ENCODE results near the gene CELF6.

The CELF6 gene

DNA sequence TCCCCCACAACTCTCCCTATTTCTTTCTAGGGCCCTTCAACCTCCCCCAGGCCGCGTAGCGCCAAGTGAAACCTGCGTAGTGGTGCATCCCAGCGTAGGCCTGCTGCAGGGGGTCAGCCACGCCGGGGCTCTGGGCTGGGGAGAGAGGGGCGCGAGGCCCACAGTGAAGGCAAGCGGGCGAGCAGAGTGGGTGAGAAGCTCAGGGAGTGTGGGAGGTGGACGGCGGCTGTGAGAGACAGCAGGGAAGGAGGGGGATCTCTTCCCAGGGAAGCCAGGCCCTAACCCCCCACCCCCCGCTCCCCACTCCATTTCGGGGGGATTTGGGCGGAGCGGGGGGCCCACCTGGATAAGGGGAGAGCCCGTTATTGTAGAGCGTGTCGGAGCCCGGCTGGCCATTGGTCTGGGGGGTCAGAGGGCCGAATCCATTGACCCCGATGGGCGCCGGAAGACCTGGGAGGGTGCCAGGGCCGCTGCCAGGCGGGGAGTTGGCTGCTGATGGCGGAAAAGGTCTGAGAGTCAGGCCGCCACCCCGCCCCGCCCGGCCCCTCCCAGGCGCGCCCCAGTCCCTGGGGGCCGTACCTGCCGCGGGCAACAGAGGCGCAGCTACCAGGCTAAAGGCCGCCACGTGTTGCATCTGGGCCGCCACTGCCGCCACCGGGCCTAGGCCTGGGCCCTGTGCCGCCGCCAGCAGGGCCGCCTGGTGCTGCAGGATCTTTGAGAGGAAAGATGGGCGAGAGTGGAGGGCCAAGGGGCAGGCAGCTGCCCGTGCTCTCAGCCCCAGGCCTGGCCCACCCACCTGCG lies 31.0 kb downstream of the CELF6 start:
- TF ChIP-seq ESRRG (CRISPR knock-in tag; IDR thresholded peaks at IDR 0.05) = no peak
- TF ChIP-seq, protein P1, sequence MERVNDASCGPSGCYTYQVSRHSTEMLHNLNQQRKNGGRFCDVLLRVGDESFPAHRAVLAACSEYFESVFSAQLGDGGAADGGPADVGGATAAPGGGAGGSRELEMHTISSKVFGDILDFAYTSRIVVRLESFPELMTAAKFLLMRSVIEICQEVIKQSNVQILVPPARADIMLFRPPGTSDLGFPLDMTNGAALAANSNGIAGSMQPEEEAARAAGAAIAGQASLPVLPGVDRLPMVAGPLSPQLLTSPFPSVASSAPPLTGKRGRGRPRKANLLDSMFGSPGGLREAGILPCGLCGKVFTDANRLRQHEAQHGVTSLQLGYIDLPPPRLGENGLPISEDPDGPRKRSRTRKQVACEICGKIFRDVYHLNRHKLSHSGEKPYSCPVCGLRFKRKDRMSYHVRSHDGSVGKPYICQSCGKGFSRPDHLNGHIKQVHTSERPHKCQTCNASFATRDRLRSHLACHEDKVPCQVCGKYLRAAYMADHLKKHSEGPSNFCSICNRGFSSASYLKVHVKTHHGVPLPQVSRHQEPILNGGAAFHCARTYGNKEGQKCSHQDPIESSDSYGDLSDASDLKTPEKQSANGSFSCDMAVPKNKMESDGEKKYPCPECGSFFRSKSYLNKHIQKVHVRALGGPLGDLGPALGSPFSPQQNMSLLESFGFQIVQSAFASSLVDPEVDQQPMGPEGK (CRISPR knock-in tag; IDR thresholded peaks at IDR 0.05; ENCODE audit: borderline replicate concordance) = no peak
- TF ChIP-seq ZNF70 (CRISPR knock-in tag; IDR thresholded peaks at IDR 0.05) = no peak
- TF ChIP-seq OSR1 (CRISPR knock-in tag; IDR thresholded peaks at IDR 0.05) = no peak
- no peak for TF ChIP-seq BACH2 (CRISPR knock-in tag; IDR thresholded peaks at IDR 0.05; ENCODE audit: borderline replicate concordance)
- TF ChIP-seq ZNF8 (CRISPR knock-in tag; IDR thresholded peaks at IDR 0.05) = no peak
- TF ChIP-seq GLIS3 (CRISPR knock-in tag; IDR thresholded peaks at IDR 0.05) = no peak
- no peak for TF ChIP-seq RARB (CRISPR knock-in tag; IDR thresholded peaks at IDR 0.05)
- TF ChIP-seq, protein P2, sequence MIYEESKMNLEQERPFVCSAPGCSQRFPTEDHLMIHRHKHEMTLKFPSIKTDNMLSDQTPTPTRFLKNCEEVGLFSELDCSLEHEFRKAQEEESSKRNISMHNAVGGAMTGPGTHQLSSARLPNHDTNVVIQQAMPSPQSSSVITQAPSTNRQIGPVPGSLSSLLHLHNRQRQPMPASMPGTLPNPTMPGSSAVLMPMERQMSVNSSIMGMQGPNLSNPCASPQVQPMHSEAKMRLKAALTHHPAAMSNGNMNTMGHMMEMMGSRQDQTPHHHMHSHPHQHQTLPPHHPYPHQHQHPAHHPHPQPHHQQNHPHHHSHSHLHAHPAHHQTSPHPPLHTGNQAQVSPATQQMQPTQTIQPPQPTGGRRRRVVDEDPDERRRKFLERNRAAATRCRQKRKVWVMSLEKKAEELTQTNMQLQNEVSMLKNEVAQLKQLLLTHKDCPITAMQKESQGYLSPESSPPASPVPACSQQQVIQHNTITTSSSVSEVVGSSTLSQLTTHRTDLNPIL (CRISPR knock-in tag; IDR thresholded peaks at IDR 0.05; ENCODE audit: low read depth) = no peak
- TF ChIP-seq, protein P3, sequence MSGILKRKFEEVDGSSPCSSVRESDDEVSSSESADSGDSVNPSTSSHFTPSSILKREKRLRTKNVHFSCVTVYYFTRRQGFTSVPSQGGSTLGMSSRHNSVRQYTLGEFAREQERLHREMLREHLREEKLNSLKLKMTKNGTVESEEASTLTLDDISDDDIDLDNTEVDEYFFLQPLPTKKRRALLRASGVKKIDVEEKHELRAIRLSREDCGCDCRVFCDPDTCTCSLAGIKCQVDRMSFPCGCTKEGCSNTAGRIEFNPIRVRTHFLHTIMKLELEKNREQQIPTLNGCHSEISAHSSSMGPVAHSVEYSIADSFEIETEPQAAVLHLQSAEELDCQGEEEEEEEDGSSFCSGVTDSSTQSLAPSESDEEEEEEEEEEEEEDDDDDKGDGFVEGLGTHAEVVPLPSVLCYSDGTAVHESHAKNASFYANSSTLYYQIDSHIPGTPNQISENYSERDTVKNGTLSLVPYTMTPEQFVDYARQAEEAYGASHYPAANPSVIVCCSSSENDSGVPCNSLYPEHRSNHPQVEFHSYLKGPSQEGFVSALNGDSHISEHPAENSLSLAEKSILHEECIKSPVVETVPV (CRISPR knock-in tag; IDR thresholded peaks at IDR 0.05) = no peak
- no peak for TF ChIP-seq ISL1 (CRISPR knock-in tag; IDR thresholded peaks at IDR 0.05)
- TF ChIP-seq PPARA (CRISPR knock-in tag; IDR thresholded peaks at IDR 0.05; ENCODE audit: borderline replicate concordance) = no peak
- TF ChIP-seq ZFP30 (CRISPR knock-in tag; IDR thresholded peaks at IDR 0.05) = no peak
- TF ChIP-seq, protein P4, sequence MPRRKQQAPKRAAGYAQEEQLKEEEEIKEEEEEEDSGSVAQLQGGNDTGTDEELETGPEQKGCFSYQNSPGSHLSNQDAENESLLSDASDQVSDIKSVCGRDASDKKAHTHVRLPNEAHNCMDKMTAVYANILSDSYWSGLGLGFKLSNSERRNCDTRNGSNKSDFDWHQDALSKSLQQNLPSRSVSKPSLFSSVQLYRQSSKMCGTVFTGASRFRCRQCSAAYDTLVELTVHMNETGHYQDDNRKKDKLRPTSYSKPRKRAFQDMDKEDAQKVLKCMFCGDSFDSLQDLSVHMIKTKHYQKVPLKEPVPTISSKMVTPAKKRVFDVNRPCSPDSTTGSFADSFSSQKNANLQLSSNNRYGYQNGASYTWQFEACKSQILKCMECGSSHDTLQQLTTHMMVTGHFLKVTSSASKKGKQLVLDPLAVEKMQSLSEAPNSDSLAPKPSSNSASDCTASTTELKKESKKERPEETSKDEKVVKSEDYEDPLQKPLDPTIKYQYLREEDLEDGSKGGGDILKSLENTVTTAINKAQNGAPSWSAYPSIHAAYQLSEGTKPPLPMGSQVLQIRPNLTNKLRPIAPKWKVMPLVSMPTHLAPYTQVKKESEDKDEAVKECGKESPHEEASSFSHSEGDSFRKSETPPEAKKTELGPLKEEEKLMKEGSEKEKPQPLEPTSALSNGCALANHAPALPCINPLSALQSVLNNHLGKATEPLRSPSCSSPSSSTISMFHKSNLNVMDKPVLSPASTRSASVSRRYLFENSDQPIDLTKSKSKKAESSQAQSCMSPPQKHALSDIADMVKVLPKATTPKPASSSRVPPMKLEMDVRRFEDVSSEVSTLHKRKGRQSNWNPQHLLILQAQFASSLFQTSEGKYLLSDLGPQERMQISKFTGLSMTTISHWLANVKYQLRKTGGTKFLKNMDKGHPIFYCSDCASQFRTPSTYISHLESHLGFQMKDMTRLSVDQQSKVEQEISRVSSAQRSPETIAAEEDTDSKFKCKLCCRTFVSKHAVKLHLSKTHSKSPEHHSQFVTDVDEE (CRISPR knock-in tag; IDR thresholded peaks at IDR 0.05) = no peak
- TF ChIP-seq TOX (CRISPR knock-in tag; IDR thresholded peaks at IDR 0.05; ENCODE audit: borderline replicate concordance) = no peak
- TF ChIP-seq ZC3H10 (CRISPR knock-in tag; IDR thresholded peaks at IDR 0.05) = no peak
- no peak for TF ChIP-seq CSDC2 (CRISPR knock-in tag; IDR thresholded peaks at IDR 0.05)
- TF ChIP-seq, protein P5, sequence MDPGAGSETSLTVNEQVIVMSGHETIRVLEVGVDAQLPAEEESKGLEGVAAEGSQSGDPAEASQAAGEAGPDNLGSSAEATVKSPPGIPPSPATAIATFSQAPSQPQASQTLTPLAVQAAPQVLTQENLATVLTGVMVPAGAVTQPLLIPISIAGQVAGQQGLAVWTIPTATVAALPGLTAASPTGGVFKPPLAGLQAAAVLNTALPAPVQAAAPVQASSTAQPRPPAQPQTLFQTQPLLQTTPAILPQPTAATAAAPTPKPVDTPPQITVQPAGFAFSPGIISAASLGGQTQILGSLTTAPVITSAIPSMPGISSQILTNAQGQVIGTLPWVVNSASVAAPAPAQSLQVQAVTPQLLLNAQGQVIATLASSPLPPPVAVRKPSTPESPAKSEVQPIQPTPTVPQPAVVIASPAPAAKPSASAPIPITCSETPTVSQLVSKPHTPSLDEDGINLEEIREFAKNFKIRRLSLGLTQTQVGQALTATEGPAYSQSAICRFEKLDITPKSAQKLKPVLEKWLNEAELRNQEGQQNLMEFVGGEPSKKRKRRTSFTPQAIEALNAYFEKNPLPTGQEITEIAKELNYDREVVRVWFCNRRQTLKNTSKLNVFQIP (CRISPR knock-in tag; IDR thresholded peaks at IDR 0.05; ENCODE audit: borderline replicate concordance, low read depth) = no peak
- ATAC-seq = no peak

DNA sequence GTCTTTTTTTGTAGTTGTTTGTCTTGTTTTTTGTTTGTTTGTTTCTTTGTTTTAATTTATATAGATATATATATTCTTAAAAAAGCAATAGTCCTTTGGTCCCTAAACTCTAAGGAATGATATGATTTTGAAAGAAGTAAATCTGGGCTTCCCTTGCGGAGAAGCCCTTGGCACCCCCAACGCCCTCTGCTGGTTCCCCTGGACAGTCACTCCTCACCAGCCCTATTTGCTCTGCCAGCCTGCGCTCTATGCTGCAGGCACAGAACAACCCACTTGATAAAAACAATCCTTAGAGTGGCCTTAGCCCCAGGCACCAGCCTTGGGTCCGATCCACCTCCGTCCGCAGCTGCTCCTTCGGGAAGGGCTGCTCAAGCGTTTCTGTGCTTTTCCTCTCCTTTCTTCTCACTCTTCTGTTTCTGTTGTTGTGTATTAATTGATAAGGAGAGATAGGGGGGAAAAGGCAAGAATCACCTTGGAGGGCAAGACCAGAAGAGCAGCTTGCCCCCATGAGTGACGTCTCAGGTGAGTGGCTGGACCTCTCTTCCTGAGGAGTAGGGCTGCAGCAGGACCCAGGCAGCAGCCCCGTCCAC lies 33.9 kb downstream of the CELF6 start:
- no peak for TF ChIP-seq ARNTL (CRISPR knock-in tag; IDR thresholded peaks at IDR 0.05; ENCODE audit: borderline replicate concordance, low read depth)
- TF ChIP-seq ESRRG (CRISPR knock-in tag; IDR thresholded peaks at IDR 0.05) = no peak
- no peak for TF ChIP-seq ZFP3 (CRISPR knock-in tag; IDR thresholded peaks at IDR 0.05)
- TF ChIP-seq, protein P1 (CRISPR knock-in tag; IDR thresholded peaks at IDR 0.05; ENCODE audit: borderline replicate concordance) = no peak
- TF ChIP-seq RARB (CRISPR knock-in tag; IDR thresholded peaks at IDR 0.05) = no peak
- TF ChIP-seq ISL1 (CRISPR knock-in tag; IDR thresholded peaks at IDR 0.05) = no peak
- TF ChIP-seq BACH2 (CRISPR knock-in tag; IDR thresholded peaks at IDR 0.05; ENCODE audit: borderline replicate concordance) = no peak
- no peak for TF ChIP-seq ZNF70 (CRISPR knock-in tag; IDR thresholded peaks at IDR 0.05)
- TF ChIP-seq ZC3H10 (CRISPR knock-in tag; IDR thresholded peaks at IDR 0.05) = no peak
- TF ChIP-seq, protein P2 (CRISPR knock-in tag; IDR thresholded peaks at IDR 0.05; ENCODE audit: low read depth) = no peak
- TF ChIP-seq ZNF8 (CRISPR knock-in tag; IDR thresholded peaks at IDR 0.05) = no peak
- TF ChIP-seq ZFP30 (CRISPR knock-in tag; IDR thresholded peaks at IDR 0.05) = no peak
- TF ChIP-seq TCF4 (CRISPR knock-in tag; IDR thresholded peaks at IDR 0.05; ENCODE audit: borderline replicate concordance) = no peak
- no peak for TF ChIP-seq ZNF565 (CRISPR knock-in tag; conservative IDR thresholded peaks at IDR 0.05; ENCODE audit: low read depth)
- TF ChIP-seq TOX (CRISPR knock-in tag; IDR thresholded peaks at IDR 0.05; ENCODE audit: borderline replicate concordance) = no peak
- no peak for TF ChIP-seq PPARA (CRISPR knock-in tag; IDR thresholded peaks at IDR 0.05; ENCODE audit: borderline replicate concordance)
- ATAC-seq = peak; percentile 80
